H1 (cell line): ENCODE results near the gene ZBTB34.

ENCODE experiments used
- TEAD4 ChIP-seq: IDR thresholded peaks from 2 replicates; pipeline ENCODE4 v1.6.1; 2012; ENCODE audit warnings: low read depth, low read length, inconsistent platforms, mixed read lengths
- TF ChIP-seq, protein P1 (sequence below), 3 experiments: IDR thresholded peaks; 1 replicate in 2 of 3; 2 replicates in 1 of 3; pipeline versions ENCODE4 v1.5.1 to v1.6.1; 2011; ENCODE audit warnings: low read length in 3 of 3, mild to moderate bottlenecking in 3 of 3, inconsistent platforms in 2 of 3, low read depth in 1 of 3, moderate library complexity in 1 of 3; ENCODE audit not compliant: insufficient read depth in 1 of 3; ENCODE audit errors: control extremely low read depth in 1 of 3

DNA sequence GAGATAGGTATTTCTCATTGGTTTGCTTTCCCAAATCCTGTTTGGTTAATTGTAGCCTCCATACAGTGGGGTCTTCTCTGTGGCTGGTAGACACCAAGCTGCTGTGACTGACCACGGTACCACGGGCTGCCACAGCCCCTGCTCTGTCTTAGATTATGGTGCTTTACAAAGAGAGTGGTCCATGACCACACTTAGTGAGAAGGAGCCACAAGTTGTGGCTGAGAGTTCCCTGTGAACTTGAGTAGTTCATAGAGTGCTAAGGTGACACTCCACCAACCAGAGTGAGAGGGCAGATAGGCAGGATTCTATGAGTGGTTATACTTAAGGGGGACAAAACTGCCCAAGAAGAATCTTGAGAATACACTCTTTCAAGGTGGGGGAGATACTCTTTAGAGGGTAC lies 25.8 kb upstream of the ZBTB34 start:
- TF ChIP-seq, protein P1, sequence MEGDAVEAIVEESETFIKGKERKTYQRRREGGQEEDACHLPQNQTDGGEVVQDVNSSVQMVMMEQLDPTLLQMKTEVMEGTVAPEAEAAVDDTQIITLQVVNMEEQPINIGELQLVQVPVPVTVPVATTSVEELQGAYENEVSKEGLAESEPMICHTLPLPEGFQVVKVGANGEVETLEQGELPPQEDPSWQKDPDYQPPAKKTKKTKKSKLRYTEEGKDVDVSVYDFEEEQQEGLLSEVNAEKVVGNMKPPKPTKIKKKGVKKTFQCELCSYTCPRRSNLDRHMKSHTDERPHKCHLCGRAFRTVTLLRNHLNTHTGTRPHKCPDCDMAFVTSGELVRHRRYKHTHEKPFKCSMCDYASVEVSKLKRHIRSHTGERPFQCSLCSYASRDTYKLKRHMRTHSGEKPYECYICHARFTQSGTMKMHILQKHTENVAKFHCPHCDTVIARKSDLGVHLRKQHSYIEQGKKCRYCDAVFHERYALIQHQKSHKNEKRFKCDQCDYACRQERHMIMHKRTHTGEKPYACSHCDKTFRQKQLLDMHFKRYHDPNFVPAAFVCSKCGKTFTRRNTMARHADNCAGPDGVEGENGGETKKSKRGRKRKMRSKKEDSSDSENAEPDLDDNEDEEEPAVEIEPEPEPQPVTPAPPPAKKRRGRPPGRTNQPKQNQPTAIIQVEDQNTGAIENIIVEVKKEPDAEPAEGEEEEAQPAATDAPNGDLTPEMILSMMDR (IDR thresholded peaks at IDR 0.05; ENCODE audit: control extremely low read depth in 1 of 3, insufficient read depth in 1 of 3, low read depth in 1 of 3, low read length in 3 of 3), result no peak
- TF ChIP-seq TEAD4, result no peak
